Memory B cell (primary cell): Measurements from ENCODE around the gene MEF2C.
"Not testable (repeated sequence)": the region's sequence is repeated elsewhere in the genome, so short reads cannot be mapped to it uniquely, and the experiment has no call there.

Experiments used
- ATAC-seq: fragments of 150-1000 bp; cut with Tn5 transposase; 2 replicates; pipeline ENCODE4 v1.10.0; 2021; ENCODE audit warnings: low read depth, mild to moderate bottlenecking, moderate library complexity
- DNase-seq, 2 donors: peaks; one replicate each; pipeline ENCODE4 v3.0.0; 2022; ENCODE audit warnings: low spot score in 2 of 2
- H3K27ac Mint-ChIP-seq: one replicate; pipeline ENCODE4 v1.8.0; 2022; ENCODE audit warnings: mild to moderate bottlenecking, moderate library complexity, mixed read lengths
- H3K27me3 Mint-ChIP-seq: one replicate; pipeline ENCODE4 v1.8.0; 2022; ENCODE audit warnings: mixed read lengths
- H3K36me3 Mint-ChIP-seq: one replicate; pipeline ENCODE4 v1.8.0; 2022; ENCODE audit warnings: mild to moderate bottlenecking, mixed read lengths
- H3K4me1 Mint-ChIP-seq: one replicate; pipeline ENCODE4 v1.8.0; 2022; ENCODE audit warnings: mixed read lengths
- H3K4me3 Mint-ChIP-seq: one replicate; pipeline ENCODE4 v1.8.0; 2022; ENCODE audit warnings: mild to moderate bottlenecking, moderate library complexity, mixed read lengths
- H3K9me3 Mint-ChIP-seq: one replicate; pipeline ENCODE4 v1.8.0; 2022; ENCODE audit warnings: mixed read lengths

MEF2C gene

GRCh38 chr5:88805151-88805784 lies 77.7 kb downstream of the MEF2C start:
- H3K27me3 Mint-ChIP-seq = no peaks in the 10 kb centered on the region
- peaks cover 23% of the 10 kb centered on the region for H3K4me1 Mint-ChIP-seq
- H3K36me3 Mint-ChIP-seq = peaks cover 35% of the 10 kb centered on the region
- peak overlapping the region; percentile 87 for H3K27ac Mint-ChIP-seq
- H3K9me3 Mint-ChIP-seq = no peaks in the 10 kb centered on the region
- no peak for DNase-seq
- ATAC-seq = peak; percentile 60
- peak overlapping the region; percentile 1 for H3K4me3 Mint-ChIP-seq

GRCh38 chr5:88804444-88804843 lies 78.5 kb downstream of the MEF2C start:
- peaks cover 25% of the 10 kb centered on the region for H3K4me1 Mint-ChIP-seq
- H3K9me3 Mint-ChIP-seq = no peaks in the 10 kb centered on the region
- H3K27me3 Mint-ChIP-seq = no peaks in the 10 kb centered on the region
- no peak for DNase-seq
- no peak overlapping the region for H3K4me3 Mint-ChIP-seq
- H3K36me3 Mint-ChIP-seq = peaks cover 40% of the 10 kb centered on the region
- ATAC-seq = no peak
- peak overlapping the region; percentile 28 for H3K27ac Mint-ChIP-seq

GRCh38 chr5:88803309-88803708 lies 79.7 kb downstream of the MEF2C start:
- Mint-ChIP-seq H3K27ac (no peak overlapping the region), H3K4me1 (peaks cover 27% of the 10 kb centered on the region), H3K27me3 (no peaks in the 10 kb centered on the region), H3K4me3 (no peak overlapping the region), H3K36me3 (peaks cover 38% of the 10 kb centered on the region), H3K9me3 (no peaks in the 10 kb centered on the region)
- DNase-seq (no peak), ATAC-seq (no peak)

DNA sequence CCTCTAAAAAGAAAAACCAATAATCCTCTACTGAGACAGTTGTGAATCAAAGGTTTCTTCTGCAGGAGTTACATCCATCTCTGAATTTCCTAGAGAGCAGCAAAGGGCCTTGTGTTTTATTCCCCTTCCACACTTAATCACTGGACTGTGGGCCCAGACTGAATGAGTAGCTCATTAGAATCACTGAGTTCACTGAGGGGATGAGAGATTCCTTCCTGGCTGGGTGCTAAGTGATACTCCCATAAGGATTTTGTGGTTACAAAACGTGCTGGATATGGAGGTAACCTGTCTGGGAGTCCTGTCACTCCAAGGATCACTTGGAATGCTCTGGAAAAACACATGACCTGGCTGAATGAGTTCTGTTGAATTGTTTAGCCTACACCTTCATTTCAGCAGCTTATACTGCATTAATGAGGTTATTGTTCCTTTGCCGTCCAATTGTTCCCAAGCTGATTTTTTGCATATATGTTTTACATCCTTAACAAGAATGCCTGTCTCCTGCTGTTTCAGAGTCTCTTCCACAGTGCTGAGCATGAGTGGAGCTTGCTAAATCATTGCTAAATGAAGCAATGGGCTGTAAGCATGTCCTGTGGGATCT lies 82.9 kb downstream of the MEF2C start:
- no peaks in the 10 kb centered on the region for H3K27me3 Mint-ChIP-seq
- H3K27ac Mint-ChIP-seq = peak overlapping the region; percentile 81
- peaks cover 5% of the 10 kb centered on the region for H3K9me3 Mint-ChIP-seq
- ATAC-seq (no peak), DNase-seq (no peak)
- H3K36me3 Mint-ChIP-seq = peaks cover 48% of the 10 kb centered on the region
- peaks cover 29% of the 10 kb centered on the region for H3K4me1 Mint-ChIP-seq
- no peak overlapping the region for H3K4me3 Mint-ChIP-seq

GRCh38 chr5:88798933-88799332 lies 84.1 kb downstream of the MEF2C start:
- not testable (repeated sequence) for H3K4me3 Mint-ChIP-seq, H3K27ac Mint-ChIP-seq, H3K9me3 Mint-ChIP-seq, H3K27me3 Mint-ChIP-seq, ATAC-seq, DNase-seq
- peaks cover 27% of the 10 kb centered on the region for H3K4me1 Mint-ChIP-seq
- H3K36me3 Mint-ChIP-seq = peaks cover 48% of the 10 kb centered on the region

GRCh38 chr5:88793797-88794196 lies 89.2 kb downstream of the MEF2C start:
- not testable (repeated sequence) for ATAC-seq, DNase-seq, H3K4me3 Mint-ChIP-seq, H3K9me3 Mint-ChIP-seq, H3K27me3 Mint-ChIP-seq
- Mint-ChIP-seq H3K27ac (peak overlapping the region; percentile 73), H3K36me3 (peaks cover 43% of the 10 kb centered on the region), H3K4me1 (peaks cover 39% of the 10 kb centered on the region)

DNA sequence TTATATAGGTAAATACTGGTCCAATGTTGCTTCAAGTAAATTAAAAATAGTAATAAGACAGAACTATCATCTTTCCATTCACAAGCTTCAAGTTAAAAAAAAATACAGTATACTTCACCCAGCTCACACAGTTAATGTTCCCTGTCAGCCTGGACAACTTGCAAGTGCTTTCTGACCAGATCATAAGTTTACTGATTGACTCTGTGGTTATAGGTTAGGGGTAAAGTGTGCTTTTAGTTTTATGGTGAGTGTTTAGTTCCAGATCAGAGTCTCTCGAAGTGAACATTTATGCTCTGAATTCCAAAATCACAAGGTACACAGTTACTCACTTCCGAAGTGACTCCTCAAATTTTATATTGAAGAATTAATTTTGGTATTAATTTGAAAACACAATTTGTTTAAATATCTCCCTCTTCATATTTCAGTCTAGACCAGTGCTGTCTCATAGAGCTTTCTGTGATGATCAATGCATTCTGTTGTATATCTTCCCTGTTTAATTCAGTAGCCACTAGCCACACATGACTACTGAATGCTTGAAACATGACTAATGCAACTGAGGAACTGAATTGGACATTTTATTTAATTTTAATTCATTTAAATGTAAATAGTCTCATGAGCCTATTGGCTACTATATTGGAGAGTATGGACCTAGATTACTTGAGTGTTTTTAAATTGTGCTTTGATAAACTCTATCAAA lies 90.7 kb downstream of the MEF2C start:
- Mint-ChIP-seq H3K27ac (peak overlapping the region; percentile 36), H3K36me3 (peaks cover 38% of the 10 kb centered on the region)
- ATAC-seq = no peak

GRCh38 chr5:88787856-88788255 lies 95.1 kb downstream of the MEF2C start:
- Mint-ChIP-seq H3K36me3 (peaks cover 18% of the 10 kb centered on the region), H3K27me3 (no peaks in the 10 kb centered on the region), H3K4me1 (peaks cover 40% of the 10 kb centered on the region), H3K27ac (peak overlapping the region; percentile 93), H3K9me3 (no peaks in the 10 kb centered on the region), H3K4me3 (no peak overlapping the region)
- DNase-seq = no peak
- no peak for ATAC-seq

More for the DNA sequence above, 90.7 kb downstream of the MEF2C start:
- H3K27me3 Mint-ChIP-seq = no peaks in the 10 kb centered on the region
- H3K4me3 Mint-ChIP-seq = no peak overlapping the region
- H3K4me1 Mint-ChIP-seq = peaks cover 39% of the 10 kb centered on the region
- peaks cover 5% of the 10 kb centered on the region for H3K9me3 Mint-ChIP-seq
- no peak for DNase-seq

DNA sequence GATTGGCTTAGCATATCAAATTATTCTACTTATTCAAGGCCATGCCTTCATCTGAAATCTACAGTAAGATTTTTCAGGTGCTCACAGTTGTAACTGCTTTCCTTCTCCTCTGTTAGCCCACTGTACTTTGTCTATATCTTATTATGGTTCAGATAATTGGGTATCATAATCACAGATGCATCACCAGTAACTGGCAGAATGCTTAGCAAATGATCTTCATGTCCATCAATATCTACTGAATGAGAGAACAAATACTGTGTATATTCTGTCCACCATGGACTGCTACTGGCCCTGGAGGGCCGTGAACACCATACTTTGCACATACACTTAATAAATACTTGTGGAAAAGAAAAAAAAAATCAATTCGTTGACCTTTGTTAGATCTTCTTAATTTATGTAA lies 96.2 kb downstream of the MEF2C start:
- H3K36me3 Mint-ChIP-seq = peaks cover 19% of the 10 kb centered on the region
- H3K9me3 Mint-ChIP-seq = no peaks in the 10 kb centered on the region
- no peaks in the 10 kb centered on the region for H3K27me3 Mint-ChIP-seq
- H3K4me1 Mint-ChIP-seq = peaks cover 36% of the 10 kb centered on the region
- peak overlapping the region; percentile 93 for H3K27ac Mint-ChIP-seq
- DNase-seq (no peak), ATAC-seq (peak; percentile 39)
- H3K4me3 Mint-ChIP-seq = no peak overlapping the region

DNA sequence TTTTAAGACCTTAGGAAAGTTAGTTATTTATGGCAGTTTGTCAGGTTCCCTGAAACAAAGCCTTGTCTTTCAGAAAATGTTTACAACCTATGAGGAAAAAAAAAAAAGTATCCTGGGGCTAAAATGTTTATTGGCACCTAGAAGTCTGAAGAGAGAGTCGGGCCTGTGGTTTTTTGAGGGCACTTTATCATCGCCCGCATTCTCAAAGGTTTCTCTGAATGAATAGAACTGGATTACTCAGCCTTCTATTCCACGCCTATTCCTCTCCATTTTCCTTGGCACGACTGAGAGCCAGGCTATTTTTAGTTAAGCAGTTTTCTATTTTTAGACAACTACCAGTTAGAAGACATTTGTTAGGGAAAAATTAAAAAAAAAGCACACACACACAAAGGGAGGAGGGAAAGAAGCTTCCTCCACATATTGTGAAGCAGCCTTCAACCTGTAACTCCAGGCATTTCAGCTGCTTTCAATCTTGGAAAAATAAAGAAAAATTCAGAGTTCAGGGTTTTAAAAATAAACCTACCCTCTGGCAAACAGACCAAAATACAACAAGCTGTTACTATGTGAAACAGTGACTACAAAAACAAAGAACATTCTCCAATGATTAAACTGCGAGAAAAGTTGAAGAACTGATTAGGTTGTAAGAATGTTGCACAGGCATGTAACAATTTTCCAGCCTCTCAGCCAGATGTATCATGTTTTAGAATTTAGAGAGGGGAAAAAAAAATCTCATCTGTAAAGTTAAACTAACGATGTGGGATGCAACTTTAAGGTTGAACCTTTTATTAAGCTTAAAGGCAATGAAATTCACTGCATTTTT lies 97.0 kb downstream of the MEF2C start:
- ATAC-seq = no peak
- Mint-ChIP-seq H3K4me1 (peaks cover 33% of the 10 kb centered on the region), H3K9me3 (no peaks in the 10 kb centered on the region)

DNA sequence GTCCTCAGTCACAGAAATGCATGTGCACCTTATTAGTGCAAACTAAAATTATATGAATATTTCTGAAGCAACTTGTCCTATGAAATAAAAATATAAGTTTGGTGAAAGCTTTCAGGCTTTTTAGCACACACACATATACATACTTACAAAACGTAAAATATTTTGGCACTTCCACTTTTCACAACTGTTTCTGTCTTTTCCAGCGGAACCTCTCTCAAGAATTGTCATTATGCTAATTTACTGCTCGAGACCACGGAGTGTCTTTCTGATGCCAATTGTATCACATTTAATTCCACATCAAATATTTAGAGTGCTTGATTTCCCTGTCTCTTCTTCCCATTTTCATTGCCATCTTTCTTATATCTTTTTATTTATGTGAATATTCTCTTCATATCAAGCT lies 100.4 kb downstream of the MEF2C start:
- Mint-ChIP-seq H3K27ac (peak overlapping the region; percentile 52), H3K36me3 (peaks cover 21% of the 10 kb centered on the region), H3K9me3 (no peaks in the 10 kb centered on the region), H3K4me1 (peaks cover 32% of the 10 kb centered on the region), H3K4me3 (no peak overlapping the region), H3K27me3 (no peaks in the 10 kb centered on the region)
- ATAC-seq (no peak), DNase-seq (no peak)

More for the DNA sequence above, 97.0 kb downstream of the MEF2C start:
- H3K27me3 Mint-ChIP-seq = no peaks in the 10 kb centered on the region
- peak overlapping the region; percentile 93 for H3K27ac Mint-ChIP-seq
- peak overlapping the region; percentile 24 for H3K4me3 Mint-ChIP-seq
- DNase-seq = no peak
- peaks cover 19% of the 10 kb centered on the region for H3K36me3 Mint-ChIP-seq

DNA sequence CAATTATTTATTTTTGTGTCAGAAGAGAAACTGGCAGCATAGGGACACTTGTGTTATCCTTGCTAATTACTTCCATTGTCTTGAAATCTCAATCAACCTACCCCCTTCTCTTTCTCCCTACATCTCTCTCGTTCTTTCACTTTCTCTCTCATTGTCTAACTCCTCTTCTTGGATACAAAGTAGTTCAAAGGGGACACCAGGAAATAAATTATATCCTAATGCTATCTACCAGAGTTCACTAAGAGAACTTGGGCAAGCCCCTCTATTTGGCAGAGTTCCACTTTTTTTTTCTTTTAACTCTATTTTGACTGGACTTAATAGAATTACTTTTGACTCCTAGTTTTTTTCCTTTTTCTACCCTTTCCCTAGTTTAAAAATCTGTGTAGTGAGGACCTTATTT lies 102.2 kb downstream of the MEF2C start:
- H3K9me3 Mint-ChIP-seq = no peaks in the 10 kb centered on the region
- no peak overlapping the region for H3K4me3 Mint-ChIP-seq

GRCh38 chr5:88778736-88779135 lies 104.2 kb downstream of the MEF2C start:
- peaks cover 21% of the 10 kb centered on the region for H3K4me1 Mint-ChIP-seq
- H3K36me3 Mint-ChIP-seq = peaks cover 29% of the 10 kb centered on the region
- DNase-seq = no peak
- no peak overlapping the region for H3K4me3 Mint-ChIP-seq
- H3K27me3 Mint-ChIP-seq = no peaks in the 10 kb centered on the region
- ATAC-seq = no peak
- H3K9me3 Mint-ChIP-seq = no peaks in the 10 kb centered on the region
- peak overlapping the region; percentile 69 for H3K27ac Mint-ChIP-seq

More for the DNA sequence above, 102.2 kb downstream of the MEF2C start:
- ATAC-seq (no peak), DNase-seq (no peak)
- Mint-ChIP-seq H3K36me3 (peaks cover 24% of the 10 kb centered on the region), H3K4me1 (peaks cover 24% of the 10 kb centered on the region), H3K27ac (peak overlapping the region; percentile 5), H3K27me3 (no peaks in the 10 kb centered on the region)

GRCh38 chr5:88776692-88777091 lies 106.3 kb downstream of the MEF2C start:
- ATAC-seq = no peak
- Mint-ChIP-seq H3K9me3 (no peaks in the 10 kb centered on the region), H3K27me3 (no peaks in the 10 kb centered on the region), H3K27ac (peak overlapping the region; percentile 40), H3K4me1 (peaks cover 26% of the 10 kb centered on the region), H3K36me3 (peaks cover 40% of the 10 kb centered on the region), H3K4me3 (no peak overlapping the region)
- DNase-seq = no peak
